HFF-Myc (cell line): ENCODE results near the gene PRRC2B.

ENCODE experiments used
- DNase-seq: peaks from one replicate; pipeline ENCODE4 v3.0.0-alpha.2; 2011; ENCODE audit warnings: low read depth; ENCODE audit errors: extremely low read depth
- H3K4me3 ChIP-seq: replicated peaks from 2 replicates; pipeline ENCODE4 v1.5.1; 2011; ENCODE audit warnings: low read depth, mild to moderate bottlenecking, control low read depth, low read length
- TF ChIP-seq, protein P1 (sequence below): IDR thresholded peaks from 2 replicates; pipeline ENCODE4 v1.5.1; 2012; ENCODE audit warnings: mild to moderate bottlenecking, low read depth, low read length, control low read depth; ENCODE audit errors: missing control alignments

The PRRC2B gene

DNA sequence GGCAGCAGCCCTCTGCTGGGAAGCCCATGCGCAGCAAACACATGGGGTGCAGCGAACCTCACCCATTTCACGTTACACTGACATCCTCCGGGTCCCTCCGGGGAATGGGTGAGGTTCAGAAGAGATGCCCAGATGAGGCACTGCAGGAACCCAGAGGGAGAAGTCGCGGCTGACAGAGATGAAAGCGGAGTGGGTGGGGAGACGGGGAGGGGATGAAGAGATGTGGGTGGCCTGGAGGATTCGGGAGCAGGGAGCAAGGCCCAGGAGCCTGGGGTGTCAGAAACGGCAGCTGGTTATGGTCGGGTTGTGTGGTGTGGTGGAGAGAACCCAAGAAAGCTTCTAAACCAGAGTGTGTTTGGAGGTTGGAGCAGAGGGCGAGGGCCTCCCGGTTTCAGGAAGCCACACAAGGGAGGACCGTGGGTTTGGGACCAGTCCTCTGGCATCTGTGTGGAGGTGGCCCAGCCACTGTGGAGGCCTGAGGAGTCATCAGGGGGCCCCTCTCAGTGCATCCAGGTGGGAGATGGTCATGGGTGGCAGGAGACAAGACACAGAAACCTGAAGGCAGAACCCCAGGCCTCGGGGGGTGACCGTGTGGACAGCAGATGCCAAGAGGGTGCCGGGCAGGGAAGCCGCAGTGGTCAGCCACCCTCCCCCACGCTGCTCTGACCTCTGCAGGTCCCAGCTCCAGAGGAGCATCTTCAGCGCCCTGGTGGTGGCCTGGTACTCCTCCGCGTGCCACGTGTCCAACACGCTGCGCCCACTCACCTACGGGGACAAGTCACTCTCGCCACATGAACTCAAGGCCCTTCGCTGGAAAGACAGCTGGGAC is 128.6 kb downstream of the PRRC2B start:
- no peak for DNase-seq
- H3K4me3 ChIP-seq = no peak overlapping the region
- TF ChIP-seq, protein P1, sequence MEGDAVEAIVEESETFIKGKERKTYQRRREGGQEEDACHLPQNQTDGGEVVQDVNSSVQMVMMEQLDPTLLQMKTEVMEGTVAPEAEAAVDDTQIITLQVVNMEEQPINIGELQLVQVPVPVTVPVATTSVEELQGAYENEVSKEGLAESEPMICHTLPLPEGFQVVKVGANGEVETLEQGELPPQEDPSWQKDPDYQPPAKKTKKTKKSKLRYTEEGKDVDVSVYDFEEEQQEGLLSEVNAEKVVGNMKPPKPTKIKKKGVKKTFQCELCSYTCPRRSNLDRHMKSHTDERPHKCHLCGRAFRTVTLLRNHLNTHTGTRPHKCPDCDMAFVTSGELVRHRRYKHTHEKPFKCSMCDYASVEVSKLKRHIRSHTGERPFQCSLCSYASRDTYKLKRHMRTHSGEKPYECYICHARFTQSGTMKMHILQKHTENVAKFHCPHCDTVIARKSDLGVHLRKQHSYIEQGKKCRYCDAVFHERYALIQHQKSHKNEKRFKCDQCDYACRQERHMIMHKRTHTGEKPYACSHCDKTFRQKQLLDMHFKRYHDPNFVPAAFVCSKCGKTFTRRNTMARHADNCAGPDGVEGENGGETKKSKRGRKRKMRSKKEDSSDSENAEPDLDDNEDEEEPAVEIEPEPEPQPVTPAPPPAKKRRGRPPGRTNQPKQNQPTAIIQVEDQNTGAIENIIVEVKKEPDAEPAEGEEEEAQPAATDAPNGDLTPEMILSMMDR = no peak

DNA sequence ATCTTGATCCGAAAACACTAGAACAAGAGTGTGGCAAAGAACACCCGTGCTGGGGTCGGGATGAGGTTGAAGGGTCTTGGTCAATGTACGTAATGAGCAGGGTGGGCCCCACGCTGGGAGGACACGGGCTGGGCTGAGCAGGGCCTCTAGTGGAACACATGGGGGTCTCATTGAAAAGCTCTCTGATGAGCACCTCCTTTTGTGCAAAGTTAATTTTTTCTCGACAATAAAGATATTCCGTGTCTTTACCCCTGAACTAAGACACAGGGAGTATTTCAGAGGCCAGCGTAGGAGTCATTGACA is 129.2 kb downstream of the PRRC2B start:
- no peak overlapping the region for H3K4me3 ChIP-seq
- TF ChIP-seq, protein P1 = no peak

DNA sequence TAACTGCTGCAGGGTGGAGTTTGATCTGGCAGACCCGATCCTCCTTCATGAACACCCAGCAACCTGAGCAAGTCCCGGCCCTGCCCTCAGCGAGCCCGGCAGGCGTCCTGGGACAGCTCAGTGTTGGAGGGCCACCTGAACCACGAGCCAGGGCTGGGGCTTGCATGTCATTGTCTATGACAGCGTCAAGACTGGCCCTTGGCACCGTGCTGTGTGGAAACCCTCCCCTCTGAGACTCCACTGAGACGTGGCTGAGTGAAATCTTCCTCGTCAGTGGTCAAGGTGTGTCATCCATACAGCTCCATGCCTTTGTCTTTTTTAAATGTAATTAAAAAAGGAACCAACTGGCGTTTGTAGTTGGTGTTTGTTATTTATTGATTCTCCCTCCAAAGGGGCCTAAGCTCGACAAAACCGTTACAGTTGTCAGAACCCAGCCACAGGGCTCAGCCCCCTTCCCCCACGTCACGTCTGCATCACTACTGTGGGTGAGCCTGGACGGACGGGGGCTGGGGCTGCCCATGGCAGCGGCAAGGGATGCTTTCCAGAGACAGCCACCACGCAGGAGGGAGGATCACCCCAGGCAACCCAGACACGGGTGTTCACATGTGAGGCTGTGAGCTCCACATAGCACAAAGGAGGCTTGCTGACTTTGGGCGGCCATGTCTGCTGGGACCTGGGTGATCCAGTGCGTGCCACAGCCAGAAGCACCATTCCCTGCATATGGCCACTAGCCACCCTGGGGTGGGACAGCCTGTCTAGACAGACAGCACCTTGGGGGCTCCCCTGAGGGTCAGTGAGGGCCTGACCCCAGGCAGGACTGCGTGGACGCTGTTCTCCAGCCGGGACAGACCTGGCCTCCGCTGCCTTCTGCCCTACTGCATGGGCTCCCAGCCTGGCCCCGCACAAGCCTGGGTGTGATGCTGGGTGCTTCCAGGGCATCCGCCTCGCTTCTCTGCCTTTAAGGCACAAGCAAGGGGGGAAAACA is 129.9 kb downstream of the PRRC2B start:
- no peak for DNase-seq
- TF ChIP-seq, protein P1 = no peak
- no peak overlapping the region for H3K4me3 ChIP-seq

More for the DNA sequence above, 129.2 kb downstream of the PRRC2B start:
- DNase-seq = no peak

DNA sequence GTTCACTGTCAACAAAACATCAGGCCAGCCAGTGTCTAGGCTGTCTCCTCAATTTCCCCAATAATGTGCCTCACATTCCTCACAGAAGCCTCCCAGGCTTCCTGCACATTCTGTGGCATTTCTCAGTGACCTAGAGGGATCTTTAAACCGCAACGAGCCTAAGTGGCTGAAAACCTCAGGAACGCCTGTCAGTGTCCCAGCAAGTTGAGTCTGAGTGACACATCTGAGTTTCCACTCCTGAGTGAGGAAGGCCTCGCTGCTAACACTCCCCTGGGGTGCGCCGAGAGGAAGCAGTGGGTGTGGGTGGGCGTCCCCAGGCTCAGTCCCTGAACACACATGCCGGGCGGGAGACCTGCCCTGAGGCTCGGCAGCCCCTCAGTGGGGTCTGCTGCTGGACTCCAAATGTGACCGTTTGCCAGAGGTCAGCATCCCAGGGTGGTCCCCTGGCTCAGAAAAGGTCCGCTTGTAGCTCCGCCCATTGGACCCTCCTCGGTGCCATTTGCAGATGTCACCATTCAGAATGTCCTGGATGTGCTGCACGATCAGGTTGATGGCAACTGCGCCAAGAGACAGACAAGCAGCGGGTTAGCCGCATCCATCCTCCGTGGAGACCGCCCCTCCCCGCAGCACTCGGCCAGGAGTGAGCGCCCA is 130.9 kb downstream of the PRRC2B start:
- H3K4me3 ChIP-seq = no peak overlapping the region
- TF ChIP-seq, protein P1 = no peak
- DNase-seq = no peak

DNA sequence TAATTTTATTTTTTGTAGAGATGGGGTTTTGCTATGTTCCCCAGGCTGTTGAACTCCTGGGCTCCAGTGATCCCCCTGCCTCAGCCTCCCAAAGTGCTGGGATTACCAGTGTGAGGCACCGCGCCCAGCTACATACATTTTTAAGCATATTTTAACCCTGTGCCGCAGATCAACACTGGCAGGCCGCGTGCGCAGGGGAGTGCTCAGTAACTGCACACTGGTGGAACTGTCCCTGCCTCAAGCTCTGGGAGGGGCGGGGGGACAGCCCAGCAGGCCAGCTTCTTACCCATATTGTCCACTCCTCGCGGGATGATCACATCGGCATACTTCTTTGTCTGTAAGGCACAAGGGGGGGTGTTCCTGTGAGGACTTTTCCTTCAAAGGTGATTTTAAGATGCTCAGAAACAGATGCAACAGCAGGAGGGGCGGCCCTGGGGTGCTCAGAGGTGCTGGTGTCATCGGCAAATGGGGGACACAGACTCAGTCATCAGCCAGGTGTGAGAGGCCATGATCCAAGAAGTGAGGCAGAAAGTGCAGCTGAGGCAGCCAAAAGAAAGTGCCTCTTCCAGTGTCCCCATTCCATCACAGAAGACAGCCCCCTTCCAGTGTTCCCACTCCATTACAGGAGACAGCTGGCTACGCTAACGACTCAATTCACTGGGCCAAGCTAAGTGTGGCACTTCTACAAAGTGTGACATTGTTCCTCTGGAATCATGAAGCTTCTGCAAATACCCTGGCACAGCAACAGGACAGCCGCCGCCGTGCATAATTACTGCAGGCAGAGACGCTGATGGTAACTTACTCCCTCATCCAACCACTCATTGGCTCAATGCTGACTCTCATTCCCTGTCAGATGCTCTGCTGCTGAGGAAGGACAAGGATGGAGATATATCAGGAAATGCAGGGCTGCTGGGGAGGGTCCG is 132.0 kb downstream of the PRRC2B start:
- DNase-seq = no peak
- TF ChIP-seq, protein P1 = no peak
- H3K4me3 ChIP-seq = no peak overlapping the region

DNA sequence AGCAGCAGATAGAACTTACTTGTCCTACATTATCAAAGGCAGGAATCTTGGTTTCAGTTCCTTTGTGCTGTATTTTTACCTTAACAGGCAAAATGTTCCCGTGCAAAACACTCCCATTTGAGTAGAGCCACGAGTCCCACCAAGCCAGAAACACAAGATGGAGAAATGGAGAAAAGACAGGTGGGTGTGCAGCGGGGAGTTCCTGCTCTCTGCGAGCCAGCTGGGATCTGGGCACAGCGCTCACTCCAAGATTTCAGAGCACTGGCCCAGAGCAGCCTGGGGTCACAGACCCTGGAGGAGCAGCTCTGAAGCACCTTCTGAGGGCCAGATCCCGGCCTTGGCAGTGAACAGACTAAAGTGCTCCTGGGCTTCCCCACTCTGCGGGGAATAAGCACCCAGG is 134.3 kb downstream of the PRRC2B start:
- DNase-seq = no peak
- TF ChIP-seq, protein P1 = no peak

More for the DNA sequence above, 134.3 kb downstream of the PRRC2B start:
- H3K4me3 ChIP-seq = no peak overlapping the region
